GM21825 (cell line): ENCODE measurements around the gene NF2.
"Not testable (repeated sequence)": the region's sequence is repeated elsewhere in the genome, so short reads cannot be mapped to it uniquely, and the experiment has no call there.

Experiments used
- ATAC-seq: cut with Tn5 transposase; IDR thresholded peaks from one replicate; pipeline ENCODE4 v1.9.1; 2021; ENCODE audit warnings: mild to moderate bottlenecking, moderate library complexity; ENCODE audit not compliant: unreplicated experiment

The NF2 gene

GRCh38 chr22:29594447-29594846 lies 9.0 kb upstream of the NF2 start:
- not testable (repeated sequence) for ATAC-seq

GRCh38 chr22:29596408-29596807 lies 7.0 kb upstream of the NF2 start:
- no peak for ATAC-seq

GRCh38 chr22:29597871-29598683 lies 5.4 kb upstream of the NF2 start:
- ATAC-seq: not testable (repeated sequence)

- no peak for ATAC-seq
Observed at GRCh38 chr22:29598684-29599020, 4.8 kb upstream of the NF2 start.

GRCh38 chr22:29604076-29604360 lies 585 bp downstream of the NF2 start:
- no peak for ATAC-seq

GRCh38 chr22:29605527-29605850 lies 2.1 kb downstream of the NF2 start:
- ATAC-seq: no peak

GRCh38 chr22:29606320-29606719 lies 2.9 kb downstream of the NF2 start:
- ATAC-seq: no peak

- no peak for ATAC-seq
Observed at GRCh38 chr22:29607426-29607825, 4.0 kb downstream of the NF2 start.

GRCh38 chr22:29609139-29609538 lies 5.7 kb downstream of the NF2 start:
- ATAC-seq: no peak

GRCh38 chr22:29610780-29611179 lies 7.3 kb downstream of the NF2 start:
- no peak for ATAC-seq

GRCh38 chr22:29615705-29616327 lies 12.4 kb downstream of the NF2 start:
- ATAC-seq: no peak

- no peak for ATAC-seq
Observed at GRCh38 chr22:29617922-29618629, 14.6 kb downstream of the NF2 start.

- no peak for ATAC-seq
Observed at GRCh38 chr22:29621761-29622526, 18.5 kb downstream of the NF2 start.

GRCh38 chr22:29623059-29623458 lies 19.6 kb downstream of the NF2 start:
- ATAC-seq: no peak

GRCh38 chr22:29623553-29624169 lies 20.2 kb downstream of the NF2 start:
- no peak for ATAC-seq

- ATAC-seq: no peak
Observed at GRCh38 chr22:29625090-29625825, 21.8 kb downstream of the NF2 start.

- ATAC-seq: no peak
Observed at GRCh38 chr22:29626497-29627195, 23.2 kb downstream of the NF2 start.

GRCh38 chr22:29627196-29627535 lies 23.7 kb downstream of the NF2 start:
- no peak for ATAC-seq

GRCh38 chr22:29628996-29629902 lies 25.8 kb downstream of the NF2 start:
- ATAC-seq: no peak
